Epidermal melanocyte (primary cell): Measurements from ENCODE around the gene PCDH15.

ENCODE experiments used
- DNase-seq: peaks from one replicate; pipeline ENCODE4 v3.0.0; 2011; ENCODE audit warnings: low spot score; ENCODE audit not compliant: insufficient read length

PCDH15 gene

GRCh38 chr10:54708591-54708990, 92.4 kb downstream of the PCDH15 start:
- DNase-seq = no peak

- no peak for DNase-seq
These were observed 93.0 kb downstream of the PCDH15 start for GRCh38 chr10:54708021-54708420.

- DNase-seq = no peak
These were observed 98.2 kb downstream of the PCDH15 start for GRCh38 chr10:54702583-54703485.

GRCh38 chr10:54691331-54691730, 109.7 kb downstream of the PCDH15 start:
- DNase-seq = no peak

GRCh38 chr10:54682554-54682953, 118.5 kb downstream of the PCDH15 start:
- DNase-seq = no peak

- DNase-seq = no peak
These were observed 119.9 kb downstream of the PCDH15 start for GRCh38 chr10:54681136-54681535.

- no peak for DNase-seq
These were observed 133.9 kb downstream of the PCDH15 start for GRCh38 chr10:54667136-54667535.

GRCh38 chr10:54666192-54666591, 134.8 kb downstream of the PCDH15 start:
- no peak for DNase-seq

- DNase-seq = no peak
These were observed 135.9 kb downstream of the PCDH15 start for GRCh38 chr10:54665095-54665494.

- no peak for DNase-seq
These were observed 140.6 kb downstream of the PCDH15 start for GRCh38 chr10:54660397-54660796.

- no peak for DNase-seq
These were observed 144.4 kb downstream of the PCDH15 start for GRCh38 chr10:54656643-54657042.

GRCh38 chr10:54653518-54653917, 147.5 kb downstream of the PCDH15 start:
- no peak for DNase-seq

- DNase-seq = no peak
These were observed 150.5 kb downstream of the PCDH15 start for GRCh38 chr10:54650547-54650946.

GRCh38 chr10:54622017-54622416, 179.0 kb downstream of the PCDH15 start:
- no peak for DNase-seq

- DNase-seq = no peak
These were observed 180.7 kb downstream of the PCDH15 start for GRCh38 chr10:54620352-54620751.

- no peak for DNase-seq
These were observed 187.0 kb downstream of the PCDH15 start for GRCh38 chr10:54614072-54614471.

GRCh38 chr10:54613162-54613561, 187.9 kb downstream of the PCDH15 start:
- DNase-seq = no peak

GRCh38 chr10:54609423-54609822, 191.6 kb downstream of the PCDH15 start:
- no peak for DNase-seq

GRCh38 chr10:54607983-54608382, 193.0 kb downstream of the PCDH15 start:
- no peak for DNase-seq

GRCh38 chr10:54594289-54594688, 206.7 kb downstream of the PCDH15 start:
- DNase-seq = no peak

- no peak for DNase-seq
These were observed 213.1 kb downstream of the PCDH15 start for GRCh38 chr10:54587971-54588370.

- no peak for DNase-seq
These were observed 215.5 kb downstream of the PCDH15 start for GRCh38 chr10:54585572-54585971.

- no peak for DNase-seq
These were observed 223.3 kb downstream of the PCDH15 start for GRCh38 chr10:54577682-54578081.
